Neuronal stem cell (in vitro differentiated cells): Measurements from ENCODE around the gene KLF7.

ENCODE experiments used
- DNase-seq: peaks from one replicate; pipeline ENCODE4 v3.0.0-alpha.2; 2013; ENCODE audit warnings: low spot score
- H2AFZ ChIP-seq: one replicate; pipeline ENCODE4 v1.6.1; 2013; ENCODE audit warnings: mild to moderate bottlenecking, low read length, inconsistent platforms
- H2AK5ac ChIP-seq: 2 replicates; pipeline ENCODE4 v1.6.1; 2013; ENCODE audit warnings: low read depth, mild to moderate bottlenecking, inconsistent platforms, low read length, moderate library complexity, mixed read lengths
- H2BK120ac ChIP-seq: 2 replicates; pipeline ENCODE4 v1.6.1; 2013; ENCODE audit warnings: low read depth, mild to moderate bottlenecking, inconsistent platforms, low read length, moderate library complexity, mixed read lengths
- H2BK12ac ChIP-seq: one replicate; pipeline ENCODE4 v1.6.1; 2013; ENCODE audit warnings: low read length, inconsistent platforms
- H2BK15ac ChIP-seq: 2 replicates; pipeline ENCODE4 v1.6.1; 2013; ENCODE audit warnings: mild to moderate bottlenecking, low read length, inconsistent platforms, mixed read lengths
- H2BK5ac ChIP-seq: one replicate; pipeline ENCODE4 v1.6.1; 2013; ENCODE audit warnings: inconsistent platforms, mild to moderate bottlenecking, low read length, moderate library complexity
- H3K14ac ChIP-seq: one replicate; pipeline ENCODE4 v1.6.1; 2013; ENCODE audit warnings: low read length, inconsistent platforms
- H3K18ac ChIP-seq: 2 replicates; pipeline ENCODE4 v1.6.1; 2013; ENCODE audit warnings: low read length, inconsistent platforms
- H3K23ac ChIP-seq: 2 replicates; pipeline ENCODE4 v1.6.1; 2013; ENCODE audit warnings: low read depth, mild to moderate bottlenecking, mixed read lengths, low read length, inconsistent platforms; ENCODE audit not compliant: poor library complexity
- H3K27ac ChIP-seq: replicated peaks from 3 replicates; pipeline ENCODE4 v1.5.1; 2013; ENCODE audit warnings: low read length, inconsistent platforms
- H3K27me3 ChIP-seq, 3 experiments: 2 replicates each; pipeline ENCODE4 v1.6.1; 2013; ENCODE audit warnings: low read length in 3 of 3, mild to moderate bottlenecking in 2 of 3, inconsistent platforms in 1 of 3, low read depth in 1 of 3, mixed read lengths in 1 of 3, moderate library complexity in 1 of 3; ENCODE audit not compliant: control insufficient read depth in 3 of 3, insufficient read depth in 3 of 3
- H3K36me3 ChIP-seq, 2 donors: replicated peaks in 1 of 2; 2 replicates each; pipeline ENCODE4 v1.6.1; 2013; ENCODE audit warnings: low read length in 2 of 2; ENCODE audit not compliant: control insufficient read depth in 2 of 2, insufficient read depth in 2 of 2
- H3K4ac ChIP-seq: 2 replicates; pipeline ENCODE4 v1.6.1; 2013; ENCODE audit warnings: inconsistent platforms, mild to moderate bottlenecking, low read length, moderate library complexity
- H3K4me1 ChIP-seq, 2 donors: 1 replicate in 1 of 2; 2 replicates in 1 of 2; pipeline ENCODE4 v1.6.1; 2013; ENCODE audit warnings: low read length in 2 of 2, low read depth in 1 of 2; ENCODE audit not compliant: control insufficient read depth in 2 of 2, insufficient read depth in 1 of 2
- H3K4me2 ChIP-seq: one replicate; pipeline ENCODE4 v1.6.1; 2013; ENCODE audit warnings: mild to moderate bottlenecking, low read length, inconsistent platforms; ENCODE audit not compliant: insufficient read depth, poor library complexity, severe bottlenecking
- H3K4me3 ChIP-seq, 2 donors: 2 replicates each; pipeline ENCODE4 v1.5.1; 2013; ENCODE audit warnings: low read length in 2 of 2, mild to moderate bottlenecking in 2 of 2, inconsistent platforms in 1 of 2, moderate library complexity in 1 of 2
- H3K79me1 ChIP-seq: one replicate; pipeline ENCODE4 v1.6.1; 2013; ENCODE audit warnings: low read depth, mild to moderate bottlenecking, inconsistent platforms, low read length, moderate library complexity
- H3K9ac ChIP-seq: one replicate; pipeline ENCODE4 v1.6.1; 2013; ENCODE audit warnings: mild to moderate bottlenecking, low read depth, low read length, inconsistent platforms; ENCODE audit not compliant: poor library complexity
- H3K9me3 ChIP-seq, 2 donors: replicated peaks in 1 of 2; 2 replicates each; pipeline versions ENCODE3 to v1.6.1; 2013; ENCODE audit warnings: low read length in 2 of 2, mild to moderate bottlenecking in 2 of 2, inconsistent platforms in 1 of 2, low read depth in 1 of 2, mixed read lengths in 1 of 2, moderate library complexity in 1 of 2; ENCODE audit not compliant: control insufficient read depth in 2 of 2, insufficient read depth in 1 of 2
- H4K8ac ChIP-seq: one replicate; pipeline ENCODE4 v1.6.1; 2013; ENCODE audit warnings: low read depth, mild to moderate bottlenecking, inconsistent platforms, low read length, moderate library complexity
- H4K91ac ChIP-seq: one replicate; pipeline ENCODE4 v1.6.1; 2013; ENCODE audit warnings: low read length, low read depth, mild to moderate bottlenecking, inconsistent platforms; ENCODE audit not compliant: poor library complexity
- WGBS, 2 donors: extraction: QIAGEN DNeasy Blood & Tissue Kit; methylation state at CpG; one replicate each; pipeline ENCODE4 v1.1.7; 2013; ENCODE audit warnings: missing lambda C conversion rate in 2 of 2, mixed read lengths in 1 of 2; ENCODE audit not compliant: insufficient read length in 2 of 2, insufficient replicate concordance in 1 of 2; ENCODE audit errors: extremely low coverage in 2 of 2; 5-methylcytosine and 5-hydroxymethylcytosine counted together

The KLF7 gene

DNA sequence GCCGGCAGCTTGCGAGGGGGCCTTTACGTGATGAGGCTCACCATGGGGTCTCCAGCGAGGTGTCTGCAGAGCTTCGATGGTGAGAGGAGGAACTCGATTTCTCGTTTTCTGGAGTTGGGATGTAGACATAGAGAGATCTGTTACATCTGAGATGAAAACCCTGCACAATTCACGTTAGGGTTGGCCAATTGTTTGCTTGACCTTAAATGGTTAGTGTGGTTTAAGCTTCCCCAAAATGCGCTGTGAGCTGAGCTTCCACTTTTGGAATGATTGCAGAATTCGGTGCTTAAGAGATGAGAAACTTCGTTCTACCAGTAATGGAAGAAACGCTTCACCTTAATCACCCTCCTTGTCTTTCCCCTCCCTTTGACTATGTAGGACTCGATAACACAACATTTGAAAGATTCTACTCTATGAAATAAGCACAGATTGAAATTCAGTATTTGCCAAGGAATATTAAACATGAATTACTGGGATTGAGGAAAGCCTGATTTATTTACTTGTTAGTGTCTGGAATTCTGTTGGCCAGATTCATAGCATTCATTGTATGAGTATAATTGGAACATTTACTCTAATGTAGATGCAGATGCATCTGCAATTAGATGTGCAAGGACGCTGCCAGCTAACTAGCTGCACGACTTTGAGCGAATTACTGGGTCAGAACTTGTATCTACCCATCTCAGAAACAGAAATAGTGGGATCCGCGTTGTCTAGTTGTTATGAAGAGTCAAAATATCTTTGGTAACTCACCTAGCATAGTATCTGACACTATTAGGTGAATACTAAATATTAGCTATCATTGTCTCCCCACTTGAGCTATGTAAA lies 1.6 kb upstream of the KLF7 start:
- Histone ChIP-seq H3K18ac (peak overlapping the region; percentile 94), H3K23ac (peak overlapping the region; percentile 95), H2BK5ac (peak overlapping the region; percentile 89), H2AK5ac (no peak overlapping the region), H3K36me3 (no peaks in the 10 kb centered on the region), H3K4me2 (peak overlapping the region; percentile 84), H2BK12ac (no peak overlapping the region), H3K4me1 (peaks cover 6 to 11% of the 10 kb centered on the region in 2 donors), H4K8ac (peak overlapping the region; percentile 73), H2BK15ac (no peak overlapping the region), H3K79me1 (peaks cover 1% of the 10 kb centered on the region), H3K14ac (no peak overlapping the region), H3K9me3 (peaks cover 0 to 3% of the 10 kb centered on the region in 2 donors), H2BK120ac (no peak overlapping the region), H3K4me3 (peak overlapping the region; percentile 61 to 74), H4K91ac (no peak overlapping the region), H3K9ac (peak overlapping the region; percentile 94), H3K27me3 (no peaks in the 10 kb centered on the region), H2AFZ (peak overlapping the region; percentile 30), H3K27ac (peak overlapping the region; percentile 84), H3K4ac (no peak overlapping the region)
- no peak for DNase-seq
- no CpG with 5 or more reads among the region's 18 CpGs for WGBS, 2 donors

DNA sequence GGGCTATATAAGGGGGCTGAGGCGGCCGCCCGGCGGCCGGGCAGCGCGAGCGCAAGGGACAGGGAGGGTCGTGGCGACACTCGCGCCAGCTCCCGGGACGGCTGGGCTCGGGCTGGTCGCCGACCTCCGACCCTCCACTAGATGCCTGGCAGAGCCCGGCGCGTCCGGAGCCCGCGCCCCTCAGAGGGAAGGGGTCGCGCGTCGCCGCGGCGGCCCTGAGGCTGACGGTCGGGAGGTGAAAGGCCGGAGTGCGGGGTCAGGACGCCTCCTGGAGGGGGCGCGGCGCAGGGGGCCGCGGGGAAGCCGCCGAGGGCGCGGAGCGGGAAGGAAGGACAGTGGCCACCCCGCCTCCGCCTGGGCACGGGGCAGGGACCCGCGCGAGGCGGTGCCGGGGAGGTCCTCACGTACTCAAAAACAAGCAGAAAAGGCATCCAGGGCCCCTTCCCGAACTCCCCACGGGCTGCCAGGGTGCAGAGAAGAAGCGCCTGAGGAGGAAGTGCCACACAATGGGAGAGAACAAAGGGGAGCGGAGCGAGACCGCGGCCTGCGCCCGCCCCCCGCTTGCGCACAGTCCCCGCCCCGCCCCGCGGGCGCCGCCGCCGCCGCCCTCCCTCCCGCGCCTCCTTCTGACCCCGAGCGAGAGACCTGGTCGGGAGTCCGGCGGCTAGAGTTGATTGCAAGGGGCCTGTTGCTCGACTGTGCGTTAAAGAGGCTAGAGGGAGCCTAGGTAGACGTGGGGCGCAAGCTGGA lies 776 bp upstream of the KLF7 start:
- peaks cover 0 to 3% of the 10 kb centered on the region in 2 donors for H3K9me3 ChIP-seq
- H2AK5ac ChIP-seq = peak overlapping the region; percentile 83
- peak overlapping the region; percentile 82 for H4K91ac ChIP-seq
- H3K18ac ChIP-seq = peak overlapping the region; percentile 99
- DNase-seq = peak; percentile 78
- peaks cover 1% of the 10 kb centered on the region for H3K79me1 ChIP-seq
- peak overlapping the region; percentile 94 for H3K9ac ChIP-seq
- peak overlapping the region; percentile 73 for H4K8ac ChIP-seq
- peak overlapping the region; percentile 59 for H2BK15ac ChIP-seq
- H3K4me1 ChIP-seq = peaks cover 6 to 18% of the 10 kb centered on the region in 2 donors
- H2BK120ac ChIP-seq = no peak overlapping the region
- H3K14ac ChIP-seq = no peak overlapping the region
- H2BK12ac ChIP-seq = no peak overlapping the region
- peak overlapping the region; percentile 84 for H3K4me2 ChIP-seq
- peak overlapping the region; percentile 97 for H3K4ac ChIP-seq
- H2AFZ ChIP-seq = peak overlapping the region; percentile 76
- H3K23ac ChIP-seq = peak overlapping the region; percentile 95
- H3K4me3 ChIP-seq = peak overlapping the region; percentile 61 to 84
- H3K27ac ChIP-seq = peak overlapping the region; percentile 96
- peak overlapping the region; percentile 89 for H2BK5ac ChIP-seq
- no peaks in the 10 kb centered on the region for H3K27me3 ChIP-seq
- no CpG with 5 or more reads among the region's 86 CpGs for WGBS, 2 donors
- H3K36me3 ChIP-seq = no peaks in the 10 kb centered on the region

DNA sequence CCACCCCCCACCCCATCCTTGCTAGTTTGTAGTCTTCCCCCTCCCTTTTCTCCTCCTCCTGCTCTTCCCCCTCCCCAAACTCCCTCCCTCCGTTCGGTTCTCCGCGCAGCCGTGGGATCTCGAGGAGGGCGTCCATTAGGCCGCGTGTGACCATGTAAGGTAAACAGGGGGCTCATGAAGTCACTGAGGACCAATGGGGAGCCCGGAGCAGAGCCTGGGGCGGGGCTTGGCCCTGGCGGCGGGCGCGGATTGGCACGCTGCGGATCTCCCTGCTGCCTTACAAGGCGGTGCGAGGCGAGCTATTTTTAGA lies 246 bp upstream of the KLF7 start:
- Histone ChIP-seq H2BK15ac (no peak overlapping the region), H2BK120ac (no peak overlapping the region), H3K4me3 (peak overlapping the region; percentile 72 to 84), H3K27me3 (no peaks in the 10 kb centered on the region), H3K9ac (no peak overlapping the region), H2AFZ (peak overlapping the region; percentile 76), H2BK12ac (no peak overlapping the region), H2BK5ac (peak overlapping the region; percentile 89), H4K8ac (no peak overlapping the region), H3K14ac (no peak overlapping the region), H3K36me3 (no peaks in the 10 kb centered on the region), H3K18ac (no peak overlapping the region), H3K79me1 (peaks cover 1% of the 10 kb centered on the region), H3K9me3 (peaks cover 0 to 3% of the 10 kb centered on the region in 2 donors), H3K4me1 (peaks cover 8 to 24% of the 10 kb centered on the region in 2 donors), H3K27ac (peak overlapping the region; percentile 96), H3K4me2 (peak overlapping the region; percentile 92), H3K23ac (peak overlapping the region; percentile 95), H4K91ac (no peak overlapping the region), H3K4ac (no peak overlapping the region), H2AK5ac (no peak overlapping the region)
- no CpG with 5 or more reads among the region's 20 CpGs for WGBS, 2 donors
- DNase-seq = peak; percentile 99
